ENCODE results near the gene C1QTNF6.

C1QTNF6 gene

DNA sequence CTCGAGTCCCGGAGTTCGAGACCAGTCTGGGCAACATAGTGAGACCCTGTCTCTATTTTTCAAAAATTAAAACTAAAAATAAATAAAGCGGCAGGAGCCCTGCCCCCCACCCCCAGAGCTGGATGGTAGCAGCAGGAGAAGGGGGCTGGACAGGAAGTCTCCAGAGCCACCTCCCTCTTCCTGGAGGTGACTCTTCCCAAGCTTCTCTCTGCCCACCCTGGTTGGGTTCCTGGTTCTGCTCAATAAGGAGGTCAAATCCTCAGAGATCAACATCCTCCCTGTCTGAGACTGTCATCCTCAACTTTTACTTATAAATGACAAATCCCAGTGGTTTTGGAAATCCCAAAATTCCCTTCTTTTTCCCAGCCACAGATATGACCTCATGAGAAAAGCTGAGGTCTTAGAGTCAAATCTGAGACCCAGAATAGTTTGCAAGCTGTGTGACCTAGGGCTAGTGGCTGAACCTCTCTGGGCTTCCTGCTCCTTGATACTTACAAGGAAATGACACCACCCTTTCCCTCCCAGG is 987 bp downstream of the C1QTNF6 start:
- Histone ChIP-seq H3K4me1 (ENCODE audit: control insufficient read depth in 1 of 2, insufficient read depth in 1 of 2, low read depth in 1 of 2, low read length in 1 of 2) (no peaks in the 10 kb centered on the region), H3K27ac (no peak overlapping the region), H3K27me3 (peaks cover 17% of the 10 kb centered on the region), H3K4me3 (ENCODE audit: low read depth in 1 of 2, low read length in 1 of 2) (no peak overlapping the region), H3K9me3 (no peaks in the 10 kb centered on the region), H3K36me3 (no peaks in the 10 kb centered on the region)
- TF ChIP-seq, protein P1, sequence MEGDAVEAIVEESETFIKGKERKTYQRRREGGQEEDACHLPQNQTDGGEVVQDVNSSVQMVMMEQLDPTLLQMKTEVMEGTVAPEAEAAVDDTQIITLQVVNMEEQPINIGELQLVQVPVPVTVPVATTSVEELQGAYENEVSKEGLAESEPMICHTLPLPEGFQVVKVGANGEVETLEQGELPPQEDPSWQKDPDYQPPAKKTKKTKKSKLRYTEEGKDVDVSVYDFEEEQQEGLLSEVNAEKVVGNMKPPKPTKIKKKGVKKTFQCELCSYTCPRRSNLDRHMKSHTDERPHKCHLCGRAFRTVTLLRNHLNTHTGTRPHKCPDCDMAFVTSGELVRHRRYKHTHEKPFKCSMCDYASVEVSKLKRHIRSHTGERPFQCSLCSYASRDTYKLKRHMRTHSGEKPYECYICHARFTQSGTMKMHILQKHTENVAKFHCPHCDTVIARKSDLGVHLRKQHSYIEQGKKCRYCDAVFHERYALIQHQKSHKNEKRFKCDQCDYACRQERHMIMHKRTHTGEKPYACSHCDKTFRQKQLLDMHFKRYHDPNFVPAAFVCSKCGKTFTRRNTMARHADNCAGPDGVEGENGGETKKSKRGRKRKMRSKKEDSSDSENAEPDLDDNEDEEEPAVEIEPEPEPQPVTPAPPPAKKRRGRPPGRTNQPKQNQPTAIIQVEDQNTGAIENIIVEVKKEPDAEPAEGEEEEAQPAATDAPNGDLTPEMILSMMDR (IDR thresholded peaks at IDR 0.05): no peak

DNA sequence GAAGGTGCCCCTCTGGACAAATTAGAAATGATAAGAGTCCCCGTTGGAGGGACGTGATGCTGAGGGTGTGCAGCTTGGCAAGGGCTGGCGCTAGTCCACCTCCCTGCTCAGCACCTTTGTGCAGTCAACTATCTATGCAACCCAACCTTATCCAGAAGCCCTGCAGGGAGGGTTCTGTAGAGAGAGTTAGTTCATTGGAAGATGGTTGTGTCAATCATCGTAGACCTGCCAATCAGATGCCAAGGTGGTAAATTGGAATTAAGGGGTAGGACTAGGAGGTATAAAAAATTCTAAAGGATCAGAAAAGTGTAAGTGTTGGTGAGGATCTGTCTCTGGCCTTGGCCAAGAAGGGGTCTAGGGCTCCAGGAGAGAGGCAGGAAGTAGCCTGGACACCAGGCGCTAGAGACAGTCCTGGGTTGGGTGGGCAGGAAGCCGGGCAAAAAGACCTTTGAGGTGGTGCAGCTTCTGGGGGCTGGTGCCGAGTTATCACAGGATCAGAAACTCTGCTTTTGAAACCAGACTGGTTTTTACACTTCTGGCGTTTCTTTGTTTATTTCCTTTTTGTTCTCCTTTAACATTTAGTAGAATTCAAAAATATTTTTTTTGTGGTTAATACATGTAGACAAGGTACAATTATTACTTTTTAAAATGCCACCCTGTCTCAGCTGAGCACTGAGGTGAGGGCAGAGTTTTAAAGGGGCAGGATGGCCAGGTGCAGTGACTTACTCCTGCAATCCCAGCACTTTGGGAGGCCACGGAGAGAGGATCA is 1.6 kb downstream of the C1QTNF6 start:
- no peak overlapping the region for H3K4me3 ChIP-seq (ENCODE audit: low read depth in 1 of 2, low read length in 1 of 2)
- H3K36me3 ChIP-seq: no peaks in the 10 kb centered on the region
- no peak overlapping the region for H3K27ac ChIP-seq
- no peaks in the 10 kb centered on the region for H3K4me1 ChIP-seq (ENCODE audit: control insufficient read depth in 1 of 2, insufficient read depth in 1 of 2, low read depth in 1 of 2, low read length in 1 of 2)
- TF ChIP-seq, protein P1 (IDR thresholded peaks at IDR 0.05): no peak
- no peaks in the 10 kb centered on the region for H3K9me3 ChIP-seq
- H3K27me3 ChIP-seq: peaks cover 17% of the 10 kb centered on the region

DNA sequence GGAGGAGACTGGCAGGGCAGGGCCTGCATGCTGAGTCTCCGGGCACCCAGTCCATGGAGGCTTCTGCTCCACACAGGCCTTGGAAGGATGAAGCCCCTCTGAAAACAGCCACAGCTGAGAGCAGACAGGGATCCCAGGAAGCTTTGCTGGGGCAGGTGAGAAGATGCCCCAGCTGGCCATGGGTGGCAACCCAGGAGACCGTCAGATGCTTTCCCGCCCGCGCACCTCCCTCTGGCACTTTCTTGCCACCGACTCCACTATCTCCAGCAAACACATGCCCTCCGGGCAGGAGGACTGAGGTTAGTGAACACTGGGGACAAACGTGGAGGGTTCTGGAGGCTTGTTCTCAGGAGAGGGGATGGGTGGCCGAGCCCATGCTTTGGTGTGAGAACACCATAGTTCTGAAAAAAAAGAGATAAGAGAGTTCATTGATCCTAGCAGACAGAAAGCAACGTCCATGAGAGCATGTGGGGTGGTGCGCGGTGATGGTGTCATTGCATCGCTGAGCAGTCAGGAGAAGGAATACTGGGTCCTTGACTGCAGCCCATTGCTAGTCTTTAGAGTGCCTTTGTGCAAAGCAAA is 2.3 kb downstream of the C1QTNF6 start:
- Histone ChIP-seq H3K27ac (no peak overlapping the region), H3K36me3 (no peaks in the 10 kb centered on the region), H3K9me3 (no peaks in the 10 kb centered on the region), H3K4me1 (ENCODE audit: control insufficient read depth in 1 of 2, insufficient read depth in 1 of 2, low read depth in 1 of 2, low read length in 1 of 2) (peaks cover 0 to 4% of the 10 kb centered on the region in 2 experiments), H3K27me3 (peaks cover 17% of the 10 kb centered on the region), H3K4me3 (ENCODE audit: low read depth in 1 of 2, low read length in 1 of 2) (no peak overlapping the region)
- TF ChIP-seq, protein P1 (IDR thresholded peaks at IDR 0.05): no peak

DNA sequence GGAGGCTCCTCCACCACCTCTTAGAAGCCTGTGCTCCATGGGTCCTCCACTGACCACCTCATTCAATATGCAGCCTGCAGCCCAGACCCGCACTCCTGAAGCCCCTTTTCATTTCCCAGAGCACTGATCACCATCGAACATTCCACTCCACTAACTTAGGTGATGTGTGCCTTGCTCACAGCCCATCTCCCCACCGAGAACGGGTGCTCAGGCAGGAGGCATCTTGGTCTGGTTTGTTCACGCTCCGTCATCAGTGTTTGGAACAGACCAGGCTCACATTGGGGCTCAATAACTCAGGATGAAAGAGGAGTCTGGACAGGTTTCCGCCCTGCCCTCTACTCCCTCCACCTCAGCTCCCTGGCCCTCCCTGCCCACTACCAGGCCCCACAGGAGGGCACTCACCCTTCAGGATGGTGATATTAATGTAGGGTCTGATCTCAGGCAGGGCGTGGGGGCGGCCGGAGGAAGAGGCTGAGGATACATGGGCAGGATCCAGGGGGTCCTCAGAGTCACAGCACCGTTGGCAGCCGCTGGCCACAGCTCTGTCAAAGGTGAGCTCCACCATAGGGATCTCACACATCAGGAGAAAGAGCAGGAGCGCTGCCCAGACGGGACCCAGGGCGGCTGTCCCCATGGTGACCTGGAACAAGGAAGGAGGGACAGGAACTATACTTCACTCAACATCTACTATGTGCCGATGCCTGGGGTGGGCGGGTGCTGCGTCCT is 3.1 kb downstream of the C1QTNF6 start:
- Histone ChIP-seq H3K27ac (no peak overlapping the region), H3K4me1 (ENCODE audit: control insufficient read depth in 1 of 2, insufficient read depth in 1 of 2, low read depth in 1 of 2, low read length in 1 of 2) (peaks cover 3 to 12% of the 10 kb centered on the region in 2 experiments), H3K27me3 (peaks cover 17% of the 10 kb centered on the region), H3K4me3 (ENCODE audit: low read depth in 1 of 2, low read length in 1 of 2) (no peak overlapping the region), H3K9me3 (no peaks in the 10 kb centered on the region), H3K36me3 (no peaks in the 10 kb centered on the region)
- TF ChIP-seq, protein P1 (IDR thresholded peaks at IDR 0.05): no peak

- no peak overlapping the region for H3K4me3 ChIP-seq (ENCODE audit: low read depth in 1 of 2, low read length in 1 of 2)
- peaks cover 17% of the 10 kb centered on the region for H3K27me3 ChIP-seq
- H3K9me3 ChIP-seq: no peaks in the 10 kb centered on the region
- H3K36me3 ChIP-seq: no peaks in the 10 kb centered on the region
- no peak overlapping the region for H3K27ac ChIP-seq
- TF ChIP-seq, protein P1 (IDR thresholded peaks at IDR 0.05): no peak
- H3K4me1 ChIP-seq (ENCODE audit: control insufficient read depth in 1 of 2, insufficient read depth in 1 of 2, low read depth in 1 of 2, low read length in 1 of 2): peaks cover 8 to 18% of the 10 kb centered on the region in 2 experiments
These were observed 3.7 kb downstream of the C1QTNF6 start for GRCh38 chr22:37184380-37184755.

Data from neutrophil (primary cell).